Epithelial cell of umbilical artery (primary cell): ENCODE results near the gene C22orf39. TPM values are rescaled to one million over a fixed set of nuclear protein-coding genes. Genes with fewer than 3 reads are reported as not detected.

Experiments used
- total RNA-seq: library from RNA; depleted of rRNA; stranded (reverse); fragments of >200 nt; gene quantifications from 2 replicates; pipeline ENCODE4 v1.2.3, GENCODE V29; 2014

Gene C22orf39
- total RNA-seq: 15.9 and 16.7 TPM in 2 replicates

GRCh38 chr22:19447330-19448075 lies at the start of gene C22orf39:
Gene C22orf39 (minus strand): TSS chr22:19447711. CDS start chr22:19447688, 23 bp downstream.

GRCh38 chr22:19479355-19480172 lies 32.1 kb upstream of the C22orf39 start, which contains the start of gene CDC45:
Gene CDC45 (plus strand): TSS chr22:19479920. CDS start chr22:19479969, 49 bp downstream.

DNA sequence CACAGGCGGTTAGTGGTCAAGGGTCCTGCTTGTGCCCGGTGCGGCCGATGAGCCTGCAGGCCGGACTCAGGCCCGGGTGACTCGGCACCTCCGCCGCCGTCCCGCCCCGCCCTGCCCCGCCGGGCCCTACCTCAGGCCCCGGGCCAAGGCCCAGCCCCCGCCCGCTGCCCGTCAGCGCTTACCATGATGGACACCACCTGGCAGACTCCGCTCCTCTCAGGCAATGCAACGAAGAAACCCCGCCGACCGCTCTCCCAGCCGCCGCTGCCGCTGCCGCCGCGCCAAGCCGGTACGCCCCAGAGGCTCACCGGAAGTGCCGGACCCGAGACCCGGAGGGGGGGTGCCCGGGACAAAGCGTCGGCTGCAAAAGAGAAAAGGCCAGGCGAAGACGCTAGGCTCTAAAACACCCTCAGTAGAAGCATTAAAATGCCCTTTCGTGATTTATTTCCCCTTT lies 31.4 kb upstream of the C22orf39 start, which contains the start of gene UFD1:
UFD1 (minus strand) TSS at position 293 of the 454 bp plus-strand sequence; CDS start at position 185, 108 bp downstream.

DNA sequence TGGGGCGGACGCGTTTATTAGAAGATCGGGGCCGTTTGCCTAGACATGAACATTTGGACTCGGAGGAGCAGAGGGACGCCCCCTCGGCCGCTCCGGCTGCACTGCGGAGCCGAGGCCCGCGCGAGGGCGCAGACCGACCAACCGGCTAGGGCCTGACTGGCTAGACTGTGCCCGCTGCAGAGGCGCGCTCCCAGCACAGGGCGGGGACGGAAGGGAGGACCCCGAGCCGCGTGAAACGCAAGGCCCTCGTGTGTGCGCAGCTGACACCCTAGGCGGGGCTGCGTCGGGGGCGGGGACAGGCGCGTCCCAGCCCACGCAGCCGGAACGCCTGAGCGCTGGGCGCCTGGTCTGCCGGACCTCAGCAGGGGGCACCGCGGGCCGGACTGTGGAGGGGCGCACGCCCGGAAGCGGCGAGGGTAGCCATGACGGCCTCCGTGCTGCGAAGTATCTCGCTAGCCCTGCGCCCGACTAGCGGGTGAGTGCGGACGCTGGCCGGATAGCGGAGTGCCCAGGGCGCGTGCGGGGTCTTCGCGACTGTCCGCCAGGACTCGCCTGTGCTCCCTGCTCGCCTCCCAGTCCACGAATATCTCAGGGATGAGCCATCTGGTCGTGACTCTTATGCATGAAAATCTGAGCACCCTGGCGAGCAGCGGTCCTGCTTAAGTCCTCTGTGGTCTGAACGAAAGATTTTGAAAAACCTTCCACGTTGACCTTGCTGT lies 15.2 kb downstream of the C22orf39 start, which contains the start of gene MRPL40:
MRPL40 (plus strand) TSS at position 413 of the 719 bp plus-strand sequence; CDS start at position 423, 10 bp downstream.

GRCh38 chr22:19431649-19432132 lies 15.8 kb downstream of the C22orf39 start, which contains the start of gene HIRA:
Gene HIRA (minus strand): TSS chr22:19431733. CDS start chr22:19431476, 257 bp downstream.

Other genes starting within 250 kb of the C22orf39 start
- gene CLTCL1, start 156.0 kb downstream of the C22orf39 start, total RNA-seq: 3.2 TPM in 2 replicates
- 15.3 and 23.3 TPM in 2 replicates for gene HIRA, start 16.0 kb downstream of the C22orf39 start, total RNA-seq
- gene MRPL40, start 15.2 kb downstream of the C22orf39 start, total RNA-seq: 32.7 and 40.3 TPM in 2 replicates
- 120 and 122 TPM in 2 replicates for gene UFD1, start 31.5 kb upstream of the C22orf39 start, total RNA-seq
- 35.1 and 55.8 TPM in 2 replicates for gene CDC45, start 32.2 kb upstream of the C22orf39 start, total RNA-seq
- gene CLDN5, start 76.7 kb upstream of the C22orf39 start, total RNA-seq: 569 and 1,366 TPM in 2 replicates